GM19324 (cell line): ENCODE measurements around the gene LIN28A.
"Not testable (repeated sequence)": the region's sequence is repeated elsewhere in the genome, so short reads cannot be mapped to it uniquely, and the experiment has no call there.

Experiments used
- ATAC-seq: cut with Tn5 transposase; IDR thresholded peaks from one replicate; pipeline ENCODE4 v1.9.1; 2021; ENCODE audit warnings: mild to moderate bottlenecking, moderate library complexity; ENCODE audit not compliant: unreplicated experiment, low FRiP score

LIN28A gene

GRCh38 chr1:26410706-26411623 is at the start of gene LIN28A:
TSS of gene LIN28A (plus strand) at chr1:26410817. CDS start at chr1:26410892, 75 bp downstream.
- no peak for ATAC-seq

- ATAC-seq, result no peak
These were observed 49.0 kb upstream of the LIN28A start for GRCh38 chr1:26361605-26362122.

- no peak for ATAC-seq
These were observed 48.3 kb upstream of the LIN28A start for GRCh38 chr1:26362331-26362730.

- ATAC-seq, result no peak
These were observed 46.8 kb upstream of the LIN28A start for GRCh38 chr1:26363549-26364448.

- no peak for ATAC-seq
These were observed 45.7 kb upstream of the LIN28A start for GRCh38 chr1:26364956-26365355.

- no peak for ATAC-seq
These were observed 43.2 kb upstream of the LIN28A start for GRCh38 chr1:26367441-26367840.

- ATAC-seq, result no peak
These were observed 42.6 kb upstream of the LIN28A start for GRCh38 chr1:26368006-26368405.

- ATAC-seq, result no peak
These were observed 42.1 kb upstream of the LIN28A start for GRCh38 chr1:26368486-26368885.

GRCh38 chr1:26370591-26371382 is 39.8 kb upstream of the LIN28A start:
- no peak for ATAC-seq

- ATAC-seq, result no peak
These were observed 38.6 kb upstream of the LIN28A start for GRCh38 chr1:26372039-26372438.

GRCh38 chr1:26372611-26373010 is 38.0 kb upstream of the LIN28A start, which contains the start of gene ZNF683:
TSS of gene ZNF683 (minus strand) at chr1:26372750. CDS start at chr1:26368571, 4,179 bp downstream.
- not testable (repeated sequence) for ATAC-seq

- no peak for ATAC-seq
These were observed 37.3 kb upstream of the LIN28A start for GRCh38 chr1:26373281-26373680.

GRCh38 chr1:26373789-26374188 is 36.8 kb upstream of the LIN28A start:
- no peak for ATAC-seq

- not testable (repeated sequence) for ATAC-seq
These were observed 36.3 kb upstream of the LIN28A start for GRCh38 chr1:26374361-26374760.

GRCh38 chr1:26375081-26375480 is 35.5 kb upstream of the LIN28A start:
- ATAC-seq, result no peak

- ATAC-seq, result no peak
These were observed 34.6 kb upstream of the LIN28A start for GRCh38 chr1:26376050-26376449.

GRCh38 chr1:26378088-26378878 is 32.3 kb upstream of the LIN28A start:
- ATAC-seq, result peak; percentile 94

GRCh38 chr1:26378879-26379251 is 31.8 kb upstream of the LIN28A start:
- ATAC-seq, result no peak

GRCh38 chr1:26384076-26384475 is 26.5 kb upstream of the LIN28A start:
- ATAC-seq, result no peak
